Peyer's patch (tissue), 4 donors: ENCODE measurements around the gene SPINT1.

ENCODE experiments used
- CTCF ChIP-seq, 6 experiments: fragments of 450-650 bp in 4 of 6; fragments of 200-600 bp in 2 of 6; sonication (generic) in 1 of 6; IDR thresholded peaks; one replicate each; pipeline ENCODE4 v1.5.1; 2017 to 2019; ENCODE audit warnings: antibody characterized with exemption in 6 of 6, mild to moderate bottlenecking in 3 of 6, moderate library complexity in 1 of 6
- POLR2A ChIP-seq, 2 donors: fragments of 450-650 bp; IDR thresholded peaks; one replicate each; pipeline ENCODE4 v1.5.1; 2017; ENCODE audit warnings: antibody characterized with exemption in 2 of 2, mild to moderate bottlenecking in 2 of 2, moderate library complexity in 2 of 2

GRCh38 chr15:40870716-40871115, 26.9 kb downstream of the SPINT1 start:
- TF ChIP-seq CTCF (IDR thresholded peaks at IDR 0.05) = no peak
- TF ChIP-seq POLR2A (IDR thresholded peaks at IDR 0.05) = no peak
